Testis (tissue), 2 donors: Measurements from ENCODE around the gene DMAP1.

ENCODE experiments used
- CTCF ChIP-seq, 3 experiments: fragments of 450-650 bp in 2 of 3; fragments of 200-600 bp in 1 of 3; sonication (generic) in 1 of 3; IDR thresholded peaks; one replicate each; pipeline ENCODE4 v1.5.1; 2016 to 2019; ENCODE audit warnings: antibody characterized with exemption in 3 of 3, mild to moderate bottlenecking in 2 of 3, moderate library complexity in 1 of 3
- POLR2A ChIP-seq: fragments of 450-650 bp; IDR thresholded peaks from one replicate; pipeline ENCODE4 v1.6.1; 2017; ENCODE audit warnings: antibody characterized with exemption, mild to moderate bottlenecking, moderate library complexity

GRCh38 chr1:44251989-44252671 is 38.9 kb downstream of the DMAP1 start:
- TF ChIP-seq CTCF (IDR thresholded peaks at IDR 0.05) (no peak), POLR2A (no peak)
